Spleen (tissue), 11 donors: ENCODE data around the gene CACNA2D3. TPM values are rescaled to one million over a fixed set of nuclear protein-coding genes. Genes with fewer than 3 reads are reported as not detected.

Experiments used
- DNase-seq: peaks from one replicate; pipeline ENCODE4 v3.0.0-alpha.2; 2020
- H3K27ac ChIP-seq, 8 donors: fragments of 200-600 bp; sonication (generic) in 7 of 8; 1 replicate in 4 of 8; 2 replicates in 4 of 8; pipeline versions ENCODE4 v1.5.0 to v1.8.0; 2016 to 2021; ENCODE audit warnings: inconsistent platforms in 4 of 8, mild to moderate bottlenecking in 4 of 8, moderate library complexity in 1 of 8
- H3K27me3 ChIP-seq, 7 donors: fragments of 200-600 bp; sonication (generic) in 6 of 7; replicated peaks in 1 of 7; 1 replicate in 4 of 7; 2 replicates in 3 of 7; pipeline versions ENCODE4 v1.5.0 to v1.8.0; 2016 to 2021; ENCODE audit warnings: inconsistent platforms in 3 of 7, mild to moderate bottlenecking in 1 of 7
- H3K36me3 ChIP-seq, 6 donors: fragments of 200-600 bp; sonication (generic) in 5 of 6; 1 replicate in 4 of 6; 2 replicates in 2 of 6; pipeline versions ENCODE4 v1.5.0 to v1.8.0; 2016 to 2021; ENCODE audit warnings: inconsistent platforms in 2 of 6
- H3K4me1 ChIP-seq, 6 donors: fragments of 200-600 bp; sonication (generic) in 5 of 6; 1 replicate in 3 of 6; 2 replicates in 3 of 6; pipeline versions ENCODE4 v1.5.0 to v1.8.0; 2016 to 2021; ENCODE audit warnings: inconsistent platforms in 3 of 6
- H3K4me3 ChIP-seq, 8 donors: fragments of 200-600 bp; sonication (generic) in 7 of 8; 1 replicate in 4 of 8; 2 replicates in 4 of 8; pipeline versions ENCODE4 v1.5.0 to v1.8.0; 2016 to 2021; ENCODE audit warnings: inconsistent platforms in 4 of 8, mild to moderate bottlenecking in 4 of 8, moderate library complexity in 2 of 8
- H3K9me3 ChIP-seq, 8 donors: fragments of 200-600 bp; sonication (generic) in 7 of 8; 1 replicate in 4 of 8; 2 replicates in 4 of 8; pipeline versions ENCODE4 v1.5.0 to v1.8.0; 2016 to 2021; ENCODE audit warnings: inconsistent platforms in 4 of 8
- POLR2A ChIP-seq, 3 donors: fragments of 450-650 bp; IDR thresholded peaks; one replicate each; pipeline ENCODE4 v1.5.1; 2017; ENCODE audit warnings: antibody characterized with exemption in 3 of 3, mild to moderate bottlenecking in 1 of 3
- POLR2AphosphoS5 ChIP-seq, 3 donors: sonication (generic); formaldehyde crosslinking; IDR thresholded peaks; one replicate each; pipeline ENCODE4 v1.5.1; 2017; ENCODE audit warnings: antibody characterized with exemption in 3 of 3
- WGBS, 5 donors: extraction: QIAGEN DNeasy Blood & Tissue Kit in 3 of 5; methylation state at CpG; one replicate each; pipeline versions ENCODE4 v1.1.5 to v1.1.7; 2013 to 2018; 5-methylcytosine and 5-hydroxymethylcytosine counted together
- intact Hi-C: fragments of 100-400 bp; cut with DNase I; formaldehyde crosslinking; loops from one replicate; pipeline ENCODE4 v1.15.0; 2023; ENCODE audit warnings: low total_unique reads
- polyA plus RNA-seq, 3 donors: library from polyadenylated mRNA; stranded (reverse); fragments of 200-250 nt; gene quantifications; one replicate each; pipeline ENCODE4 v1.2.1, GENCODE V29; 2013
- total RNA-seq, 7 donors: library from RNA; depleted of rRNA in 3 of 7; stranded (reverse); fragments of >200 nt in 3 of 7; fragmentation: NEBNext Ultra II Directional in 4 of 7; extraction: Animal tissue kit (Norgen Biotek cat#: 25700) in 4 of 7; gene quantifications; one replicate each; pipeline versions ENCODE4 v1.1.0 to v1.2.1, GENCODE V29; 2016 to 2021
- TF ChIP-seq, protein P1 (sequence below), 11 experiments: fragments of 200-600 bp in 7 of 11; fragments of 450-650 bp in 4 of 11; sonication (generic) in 4 of 11; IDR thresholded peaks in 8 of 11; conservative IDR thresholded peaks in 3 of 11; 1 replicate in 7 of 11; 2 replicates in 4 of 11; pipeline versions ENCODE4 v1.4.0 to v1.8.0; 2016 to 2021; ENCODE audit warnings: antibody characterized with exemption in 11 of 11, inconsistent platforms in 4 of 11, mild to moderate bottlenecking in 1 of 11
- donor health status: healthy with polysubstance abuse.
- donor health status: DM: no; HTN: no; CAD: no; lungs with moderate emphysema.
- donor health status: DM: no; HTN: no; CAD: no.
- donor health status: Bipolar disorder and iron deficiency.
- donor health status: healthy.
- donor health status: DM: no; HTN: no; CAD: no.
- donor health status: DM: yes; HTN: yes; CAD: no.

The CACNA2D3 gene
- total and polyA plus RNA-seq, 10 donors: 0.83 to 4.9 (median 2.9) TPM

DNA sequence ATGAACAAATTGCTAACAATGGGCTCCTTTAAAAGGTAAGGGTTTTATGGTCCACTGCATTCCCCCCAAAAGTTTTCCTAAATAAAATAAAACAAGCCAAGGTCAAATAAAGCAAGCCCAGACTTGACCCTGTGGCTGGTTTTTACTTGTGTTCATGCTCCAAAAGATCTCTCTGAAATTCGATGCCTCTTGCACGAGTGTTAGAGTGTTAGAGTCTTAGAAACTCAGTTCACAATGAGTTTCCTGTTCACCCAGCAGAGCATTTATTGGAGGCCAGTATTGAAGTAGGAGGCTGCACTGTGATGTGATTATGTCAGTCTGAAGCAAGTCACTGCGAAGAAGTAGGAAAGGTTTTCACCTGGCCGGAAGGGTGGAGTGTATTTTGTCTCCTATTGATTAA lies 865.4 kb downstream of the CACNA2D3 start:
- TF ChIP-seq, protein P1, sequence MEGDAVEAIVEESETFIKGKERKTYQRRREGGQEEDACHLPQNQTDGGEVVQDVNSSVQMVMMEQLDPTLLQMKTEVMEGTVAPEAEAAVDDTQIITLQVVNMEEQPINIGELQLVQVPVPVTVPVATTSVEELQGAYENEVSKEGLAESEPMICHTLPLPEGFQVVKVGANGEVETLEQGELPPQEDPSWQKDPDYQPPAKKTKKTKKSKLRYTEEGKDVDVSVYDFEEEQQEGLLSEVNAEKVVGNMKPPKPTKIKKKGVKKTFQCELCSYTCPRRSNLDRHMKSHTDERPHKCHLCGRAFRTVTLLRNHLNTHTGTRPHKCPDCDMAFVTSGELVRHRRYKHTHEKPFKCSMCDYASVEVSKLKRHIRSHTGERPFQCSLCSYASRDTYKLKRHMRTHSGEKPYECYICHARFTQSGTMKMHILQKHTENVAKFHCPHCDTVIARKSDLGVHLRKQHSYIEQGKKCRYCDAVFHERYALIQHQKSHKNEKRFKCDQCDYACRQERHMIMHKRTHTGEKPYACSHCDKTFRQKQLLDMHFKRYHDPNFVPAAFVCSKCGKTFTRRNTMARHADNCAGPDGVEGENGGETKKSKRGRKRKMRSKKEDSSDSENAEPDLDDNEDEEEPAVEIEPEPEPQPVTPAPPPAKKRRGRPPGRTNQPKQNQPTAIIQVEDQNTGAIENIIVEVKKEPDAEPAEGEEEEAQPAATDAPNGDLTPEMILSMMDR (IDR thresholded peaks at IDR 0.05 in 8 of 11, conservative IDR thresholded peaks at IDR 0.05 in 3 of 11): no peak
- TF ChIP-seq POLR2A (IDR thresholded peaks at IDR 0.05): no peak
- no peak for TF ChIP-seq POLR2AphosphoS5 (IDR thresholded peaks at IDR 0.05)
- no peaks in the 10 kb centered on the region for H3K27me3 ChIP-seq
- no peak overlapping the region for H3K27ac ChIP-seq
- H3K9me3 ChIP-seq: peaks cover 0 to 3% (median 0%) of the 10 kb centered on the region in 8 donors
- no peak overlapping the region for H3K4me3 ChIP-seq
- H3K36me3 ChIP-seq: no peaks in the 10 kb centered on the region
- DNase-seq: no peak
- WGBS, 5 donors: 74 to 83% (median 80%) methylated on average over 4 of the region's 4 CpGs
- H3K4me1 ChIP-seq: peaks cover 0 to 16% (median 7%) of the 10 kb centered on the region in 6 donors
- intact Hi-C loops: no loop called here

DNA sequence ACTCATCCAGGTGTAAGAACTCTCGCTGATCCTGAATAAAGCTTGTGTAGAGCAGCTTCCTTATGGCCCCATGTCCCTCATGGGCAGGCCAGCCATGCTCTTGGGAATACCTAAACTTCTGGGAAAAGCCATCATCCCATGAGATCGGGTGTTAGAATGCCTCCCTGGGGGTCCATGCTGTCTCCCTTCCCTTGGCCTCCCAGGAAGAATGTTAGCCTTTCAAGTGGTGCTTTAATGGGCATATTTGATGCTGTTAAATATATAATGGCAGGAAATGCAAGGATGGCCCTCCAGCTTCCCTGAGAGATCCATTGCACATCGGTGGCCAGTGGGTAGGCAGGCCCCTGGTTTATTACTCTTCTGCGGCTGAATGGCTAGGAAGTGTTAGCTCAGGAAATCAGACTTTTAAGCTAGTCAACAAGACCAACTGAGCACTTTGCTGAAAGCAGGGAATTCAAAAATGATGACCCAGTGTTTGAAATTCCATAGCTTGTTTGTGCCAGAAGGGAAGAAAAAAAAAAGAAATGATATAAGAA lies 866.0 kb downstream of the CACNA2D3 start:
- no peak for DNase-seq
- H3K4me1 ChIP-seq: peaks cover 0 to 16% (median 7%) of the 10 kb centered on the region in 6 donors
- WGBS, 5 donors: 49 to 66% (median 58%) methylated on average over 3 to 4 of the region's 4 CpGs
- peaks cover 0 to 3% (median 0%) of the 10 kb centered on the region in 8 donors for H3K9me3 ChIP-seq
- TF ChIP-seq, protein P1 (IDR thresholded peaks at IDR 0.05 in 8 of 11, conservative IDR thresholded peaks at IDR 0.05 in 3 of 11): no peak
- TF ChIP-seq POLR2AphosphoS5 (IDR thresholded peaks at IDR 0.05) (no peak), POLR2A (IDR thresholded peaks at IDR 0.05) (no peak)
- peak overlapping the region in 5 of 8 donors; percentile 6 to 32 (median 30) for H3K27ac ChIP-seq
- H3K4me3 ChIP-seq: no peak overlapping the region
- H3K27me3 ChIP-seq: no peaks in the 10 kb centered on the region
- H3K36me3 ChIP-seq: no peaks in the 10 kb centered on the region
- intact Hi-C loops: no loop called here

DNA sequence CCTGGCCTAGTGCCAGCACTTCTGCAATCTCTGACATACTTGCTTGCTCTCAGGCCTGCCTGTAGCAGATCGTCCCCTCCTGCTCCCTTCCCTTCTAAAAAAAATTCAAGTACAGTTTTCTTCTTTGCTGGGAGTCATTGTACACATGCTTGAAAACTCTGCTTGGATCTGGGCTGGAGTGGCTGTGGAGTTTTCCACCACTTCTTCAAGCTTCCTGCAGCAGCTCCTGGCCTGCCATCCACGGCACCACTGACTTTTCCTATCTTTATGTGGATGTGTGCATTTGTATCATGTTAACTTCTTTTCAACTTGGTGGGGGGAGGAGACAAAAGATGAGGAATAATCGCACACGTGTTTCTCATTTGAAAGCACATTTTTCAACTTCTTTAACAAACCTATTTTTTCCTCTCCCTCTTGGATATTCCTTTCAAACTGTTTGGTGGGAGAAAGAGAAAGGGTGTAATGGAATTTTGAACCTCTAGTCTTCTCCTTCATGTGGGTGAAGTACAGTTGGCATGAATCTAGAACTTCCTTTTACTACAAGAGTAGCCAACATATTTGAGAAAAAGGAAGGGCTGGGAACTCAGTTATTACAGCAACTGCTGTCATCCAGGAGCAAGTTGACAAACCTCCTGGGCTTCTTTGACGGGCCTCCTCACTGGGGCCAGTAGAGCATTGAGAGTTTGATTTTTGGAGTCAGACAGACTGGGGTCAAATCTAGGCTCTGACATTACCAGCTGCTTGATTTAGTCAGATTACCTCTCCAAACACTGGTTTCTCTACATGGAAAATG lies 866.7 kb downstream of the CACNA2D3 start:
- peak overlapping the region in 3 of 8 donors; percentile 18 to 32 (median 30) for H3K27ac ChIP-seq

More for the DNA sequence above, 866.7 kb downstream of the CACNA2D3 start:
- H3K36me3 ChIP-seq: no peaks in the 10 kb centered on the region
- H3K9me3 ChIP-seq: peaks cover 0 to 3% (median 0%) of the 10 kb centered on the region in 8 donors
- no peaks in the 10 kb centered on the region for H3K27me3 ChIP-seq
- intact Hi-C loops: no loop called here
- H3K4me1 ChIP-seq: peaks cover 0 to 16% (median 7%) of the 10 kb centered on the region in 6 donors
- DNase-seq: no peak
- H3K4me3 ChIP-seq: no peak overlapping the region
- WGBS, 5 donors: 49 to 65% (median 62%) methylated on average over 5 of the region's 5 CpGs
- TF ChIP-seq POLR2A (IDR thresholded peaks at IDR 0.05) (no peak), POLR2AphosphoS5 (IDR thresholded peaks at IDR 0.05) (no peak)
- TF ChIP-seq, protein P1 (IDR thresholded peaks at IDR 0.05 in 8 of 11, conservative IDR thresholded peaks at IDR 0.05 in 3 of 11): no peak
